Caco-2 (cell line): ENCODE measurements around the gene CLDND2. TPM values are rescaled to one million over a fixed set of nuclear protein-coding genes. Genes with fewer than 3 reads are reported as not detected.

Experiments used
- BruUV-seq: library from RNA; stranded (reverse); fragments of 400-500 nt; replicated peaks from 2 replicates; lab custom pipeline; 2021; lab: Mats Ljungman, UMichigan
- CTCF ChIA-PET: fragments of 300-600 bp; sonication (Branson Sonifier 250); formaldehyde crosslinking; loops from one replicate; lab custom pipeline; 2022; ENCODE audit warnings: antibody characterized with exemption; lab: Charles Lee
- POLR2A ChIA-PET: fragments of 300-600 bp; sonication (Branson Sonifier 250); formaldehyde crosslinking; loops from one replicate; lab custom pipeline; 2022; ENCODE audit warnings: antibody characterized with exemption; lab: Charles Lee
- DNase-seq, 2 experiments: peaks; one replicate each; pipeline versions ENCODE4 v3.0.0 to v3.0.0-alpha.2; 2020 to 2022
- H3K27me3 ChIP-seq: replicated peaks from 2 replicates; pipeline ENCODE4 v1.6.0; 2011; ENCODE audit warnings: low read length; ENCODE audit not compliant: control insufficient read depth, insufficient read depth
- H3K36me3 ChIP-seq: 2 replicates; pipeline ENCODE4 v1.5.1; 2011; ENCODE audit warnings: low read length; ENCODE audit not compliant: control insufficient read depth, insufficient read depth
- H3K4me1 ChIP-seq: fragments of 250-450 bp; sonication (Bioruptor Pico); 2 replicates; pipeline ENCODE4 v1.5.1; 2020; ENCODE audit warnings: mild to moderate bottlenecking
- H3K4me3 ChIP-seq: 2 replicates; pipeline ENCODE4 v1.5.1; 2011; ENCODE audit warnings: low read depth, mild to moderate bottlenecking, control low read depth, low read length
- H3K9me3 ChIP-seq: fragments of 250-450 bp; sonication (Bioruptor Pico); 2 replicates; pipeline ENCODE4 v1.5.1; 2020; ENCODE audit warnings: mild to moderate bottlenecking, moderate library complexity
- H3K27ac Mint-ChIP-seq: one replicate; pipeline ENCODE4 v1.8.0; 2022; ENCODE audit warnings: mixed read lengths; ENCODE audit not compliant: unreplicated experiment
- H3K27me3 Mint-ChIP-seq: one replicate; pipeline ENCODE4 v1.8.0; 2022; ENCODE audit warnings: mixed read lengths; ENCODE audit not compliant: insufficient read depth, unreplicated experiment
- H3K36me3 Mint-ChIP-seq: one replicate; pipeline ENCODE4 v1.8.0; 2022; ENCODE audit warnings: mild to moderate bottlenecking, mixed read lengths; ENCODE audit not compliant: insufficient read depth, unreplicated experiment
- H3K4me1 Mint-ChIP-seq: one replicate; pipeline ENCODE4 v1.8.0; 2022; ENCODE audit warnings: low read depth, mixed read lengths; ENCODE audit not compliant: unreplicated experiment
- H3K4me3 Mint-ChIP-seq: one replicate; pipeline ENCODE4 v1.8.0; 2022; ENCODE audit warnings: mild to moderate bottlenecking, moderate library complexity, mixed read lengths; ENCODE audit not compliant: unreplicated experiment
- H3K9me3 Mint-ChIP-seq: one replicate; pipeline ENCODE4 v1.8.0; 2022; ENCODE audit warnings: mixed read lengths; ENCODE audit not compliant: unreplicated experiment
- intact Hi-C: fragments of 100-400 bp; cut with micrococcal nuclease; formaldehyde crosslinking; loops from one replicate; pipeline ENCODE4 v1.10.0; 2022; ENCODE audit not compliant: unreplicated experiment
- total RNA-seq: library from RNA; stranded (reverse); gene quantifications from 2 replicates; pipeline ENCODE4 v1.2.3, GENCODE V29; 2022
- TF ChIP-seq, protein P1 (sequence below), 2 experiments: fragments of 200-600 bp in 1 of 2; IDR thresholded peaks; 1 replicate in 1 of 2; 2 replicates in 1 of 2; pipeline versions ENCODE4 v1.5.1 to v1.8.0; 2011 to 2022; ENCODE audit warnings: antibody characterized with exemption in 1 of 2, control low read depth in 1 of 2, inconsistent platforms in 1 of 2, low read depth in 1 of 2, low read length in 1 of 2, mild to moderate bottlenecking in 1 of 2, moderate library complexity in 1 of 2; ENCODE audit not compliant: insufficient read depth in 1 of 2, severe bottlenecking in 1 of 2, unreplicated experiment in 1 of 2

Gene CLDND2
- total RNA-seq, 1 experiment from 2014 or later: 1.6 TPM

DNA sequence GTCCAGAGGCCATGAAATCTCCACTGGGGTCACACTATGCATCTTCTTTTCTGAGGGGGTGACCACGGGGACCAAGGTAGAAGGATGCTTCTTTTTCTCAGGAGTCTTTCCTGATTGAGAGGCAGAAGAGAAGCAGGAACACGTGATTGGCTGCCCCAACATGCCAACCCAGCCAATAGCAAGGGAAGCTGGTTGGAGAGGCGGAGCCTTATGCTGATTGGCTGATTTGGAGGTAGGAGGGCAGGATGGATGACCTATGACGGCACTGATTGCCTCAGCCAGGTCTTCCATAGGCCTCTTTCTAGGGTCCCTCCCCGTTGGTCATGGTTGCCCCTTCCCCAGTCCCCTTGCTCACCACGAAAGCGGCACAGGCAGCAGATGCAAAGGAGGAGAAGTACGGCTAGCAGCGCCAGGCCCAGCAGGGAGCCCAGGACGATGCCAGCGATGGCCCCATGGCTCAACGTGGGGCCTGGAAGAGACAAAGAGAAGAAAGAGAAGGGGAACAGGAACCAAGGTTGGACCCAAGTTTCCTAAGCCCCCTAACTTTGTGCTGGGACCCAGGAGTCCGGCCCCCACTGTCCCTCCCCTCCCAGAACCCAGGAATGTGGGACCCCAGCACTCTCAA is 34.9 kb downstream of the CLDND2 start:
- no peak for DNase-seq
- intact Hi-C loops: no loop called here
- Mint-ChIP-seq H3K27me3 (no peaks in the 10 kb centered on the region), H3K4me1 (no peaks in the 10 kb centered on the region), H3K27ac (no peak overlapping the region), H3K9me3 (no peaks in the 10 kb centered on the region), H3K4me3 (no peak overlapping the region), H3K36me3 (peaks cover 2% of the 10 kb centered on the region)
- Histone ChIP-seq H3K36me3 (no peaks in the 10 kb centered on the region), H3K4me1 (no peaks in the 10 kb centered on the region), H3K27me3 (no peaks in the 10 kb centered on the region), H3K9me3 (no peaks in the 10 kb centered on the region), H3K4me3 (no peak overlapping the region)
- TF ChIP-seq, protein P1, sequence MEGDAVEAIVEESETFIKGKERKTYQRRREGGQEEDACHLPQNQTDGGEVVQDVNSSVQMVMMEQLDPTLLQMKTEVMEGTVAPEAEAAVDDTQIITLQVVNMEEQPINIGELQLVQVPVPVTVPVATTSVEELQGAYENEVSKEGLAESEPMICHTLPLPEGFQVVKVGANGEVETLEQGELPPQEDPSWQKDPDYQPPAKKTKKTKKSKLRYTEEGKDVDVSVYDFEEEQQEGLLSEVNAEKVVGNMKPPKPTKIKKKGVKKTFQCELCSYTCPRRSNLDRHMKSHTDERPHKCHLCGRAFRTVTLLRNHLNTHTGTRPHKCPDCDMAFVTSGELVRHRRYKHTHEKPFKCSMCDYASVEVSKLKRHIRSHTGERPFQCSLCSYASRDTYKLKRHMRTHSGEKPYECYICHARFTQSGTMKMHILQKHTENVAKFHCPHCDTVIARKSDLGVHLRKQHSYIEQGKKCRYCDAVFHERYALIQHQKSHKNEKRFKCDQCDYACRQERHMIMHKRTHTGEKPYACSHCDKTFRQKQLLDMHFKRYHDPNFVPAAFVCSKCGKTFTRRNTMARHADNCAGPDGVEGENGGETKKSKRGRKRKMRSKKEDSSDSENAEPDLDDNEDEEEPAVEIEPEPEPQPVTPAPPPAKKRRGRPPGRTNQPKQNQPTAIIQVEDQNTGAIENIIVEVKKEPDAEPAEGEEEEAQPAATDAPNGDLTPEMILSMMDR (IDR thresholded peaks at IDR 0.05; ENCODE audit: insufficient read depth in 1 of 2, low read depth in 1 of 2, low read length in 1 of 2, severe bottlenecking in 1 of 2, unreplicated experiment in 1 of 2): no peak
- no TSS peak for BruUV-seq
- ChIA-PET POLR2A (interaction anchor here (0.7 kb wide), 1 partner anchor 80 kb away, joined by 3 read pairs; no protein-coding TSS in a partner anchor), CTCF (no interaction called here)

DNA sequence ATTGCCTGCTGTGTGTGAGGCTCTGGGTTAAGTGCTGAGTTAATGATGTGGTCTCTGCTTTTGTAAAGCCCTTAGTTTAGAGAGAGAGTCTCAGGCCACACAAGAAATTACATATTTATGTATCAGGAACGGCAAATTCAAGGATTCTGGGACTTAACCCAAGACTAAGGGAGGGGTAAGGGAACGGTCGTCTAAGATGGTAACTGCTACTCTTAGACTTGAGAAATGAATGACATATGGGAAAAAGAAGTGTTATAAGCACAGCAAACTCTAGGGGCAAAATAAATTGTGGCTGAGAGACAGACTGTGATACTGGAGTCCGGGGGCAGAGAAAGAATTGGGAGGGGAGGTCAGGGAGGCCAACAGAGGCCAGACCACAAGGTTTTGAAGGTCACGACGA is 37.1 kb downstream of the CLDND2 start:
- POLR2A ChIA-PET: no interaction called here
- Histone ChIP-seq H3K36me3 (no peaks in the 10 kb centered on the region), H3K4me1 (no peaks in the 10 kb centered on the region), H3K4me3 (no peak overlapping the region), H3K9me3 (no peaks in the 10 kb centered on the region), H3K27me3 (no peaks in the 10 kb centered on the region)
- Mint-ChIP-seq H3K27me3 (no peaks in the 10 kb centered on the region), H3K9me3 (no peaks in the 10 kb centered on the region), H3K27ac (no peak overlapping the region), H3K36me3 (no peaks in the 10 kb centered on the region), H3K4me3 (no peak overlapping the region), H3K4me1 (no peaks in the 10 kb centered on the region)
- intact Hi-C loops: no loop called here
- no TSS peak for BruUV-seq
- CTCF ChIA-PET: no interaction called here
- TF ChIP-seq, protein P1 (IDR thresholded peaks at IDR 0.05; ENCODE audit: insufficient read depth in 1 of 2, low read depth in 1 of 2, low read length in 1 of 2, severe bottlenecking in 1 of 2, unreplicated experiment in 1 of 2): no peak
- no peak for DNase-seq

GRCh38 chr19:51331193-51331592 is 37.6 kb downstream of the CLDND2 start:
- no peak for DNase-seq
- Mint-ChIP-seq H3K27ac (no peak overlapping the region), H3K36me3 (no peaks in the 10 kb centered on the region), H3K27me3 (no peaks in the 10 kb centered on the region), H3K4me1 (no peaks in the 10 kb centered on the region), H3K9me3 (no peaks in the 10 kb centered on the region), H3K4me3 (no peak overlapping the region)
- Histone ChIP-seq H3K9me3 (no peaks in the 10 kb centered on the region), H3K36me3 (no peaks in the 10 kb centered on the region), H3K4me1 (no peaks in the 10 kb centered on the region), H3K4me3 (no peak overlapping the region), H3K27me3 (no peaks in the 10 kb centered on the region)
- intact Hi-C loops: no loop called here
- BruUV-seq: no TSS peak
- POLR2A ChIA-PET: no interaction called here
- CTCF ChIA-PET: no interaction called here
- TF ChIP-seq, protein P1 (IDR thresholded peaks at IDR 0.05; ENCODE audit: insufficient read depth in 1 of 2, low read depth in 1 of 2, low read length in 1 of 2, severe bottlenecking in 1 of 2, unreplicated experiment in 1 of 2): no peak
